ENCODE data around the gene PRELID3B.

PRELID3B gene

DNA sequence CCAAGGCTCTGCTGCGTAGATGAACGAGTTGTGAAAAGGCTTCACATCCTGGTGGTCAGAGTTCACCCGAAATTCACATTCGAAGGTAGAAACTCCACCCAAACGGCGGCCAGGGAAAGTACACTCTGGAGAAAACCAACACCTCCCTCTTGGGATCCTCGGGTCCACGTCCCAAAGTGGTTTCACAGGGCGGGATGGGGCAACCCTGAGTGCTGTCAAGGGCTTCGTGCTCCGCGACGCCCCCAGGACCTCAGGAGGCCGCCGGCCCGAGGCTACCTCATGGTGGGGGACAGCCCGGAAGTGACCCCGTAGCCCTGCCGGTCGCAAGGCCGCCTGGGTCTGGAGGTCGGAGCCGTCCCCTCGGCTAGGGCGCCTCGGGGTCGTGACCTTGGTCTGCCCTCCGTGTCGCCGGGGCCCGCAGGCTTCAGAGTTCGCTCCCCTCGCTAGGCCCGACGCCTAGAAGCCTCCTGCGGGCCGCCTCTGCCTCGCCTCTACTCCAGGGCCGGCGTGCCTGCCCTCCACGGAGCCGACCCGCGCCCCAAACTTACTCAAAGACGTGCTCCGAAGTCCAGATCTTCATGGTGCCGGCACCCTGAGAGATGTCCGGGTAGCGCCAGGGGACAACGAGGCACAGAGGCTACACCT lies at the start of gene PRELID3B:
TSS of gene PRELID3B (minus strand) at position 636 of the 645 bp plus-strand sequence. CDS start at position 580, 56 bp downstream.
- DNase-seq, result peak; percentile 42 to 44

DNA sequence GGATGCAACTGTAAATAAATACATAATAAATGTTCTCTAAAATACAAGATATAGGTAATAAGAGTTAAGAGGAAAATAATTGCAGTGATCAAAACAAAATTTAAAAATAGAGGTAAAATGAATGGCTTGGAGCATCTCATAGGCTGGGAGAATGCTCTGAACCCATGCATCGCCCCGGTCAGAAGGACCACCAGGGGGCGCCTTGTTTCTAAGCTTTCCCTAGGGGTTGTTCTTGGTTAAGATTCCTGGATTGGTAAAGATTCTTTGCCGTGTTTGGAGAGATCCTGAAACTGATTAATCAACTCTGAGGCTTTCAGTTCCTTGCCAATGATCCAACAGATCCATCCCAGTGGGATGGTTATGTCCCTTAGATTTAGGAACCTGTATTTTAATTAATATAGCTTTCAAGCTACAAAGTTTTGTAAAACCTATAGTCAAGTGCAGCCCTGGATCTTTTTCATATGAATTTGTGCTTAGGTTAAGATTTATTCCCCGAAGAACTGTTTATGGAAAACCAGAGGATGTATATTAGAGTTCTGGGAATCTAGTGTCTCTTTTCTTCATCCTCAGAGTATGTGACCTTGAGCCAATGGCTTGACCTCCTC lies 45.3 kb upstream of the PRELID3B start:
- peak in 1 of 2 experiments; percentile 69 for DNase-seq

DNA sequence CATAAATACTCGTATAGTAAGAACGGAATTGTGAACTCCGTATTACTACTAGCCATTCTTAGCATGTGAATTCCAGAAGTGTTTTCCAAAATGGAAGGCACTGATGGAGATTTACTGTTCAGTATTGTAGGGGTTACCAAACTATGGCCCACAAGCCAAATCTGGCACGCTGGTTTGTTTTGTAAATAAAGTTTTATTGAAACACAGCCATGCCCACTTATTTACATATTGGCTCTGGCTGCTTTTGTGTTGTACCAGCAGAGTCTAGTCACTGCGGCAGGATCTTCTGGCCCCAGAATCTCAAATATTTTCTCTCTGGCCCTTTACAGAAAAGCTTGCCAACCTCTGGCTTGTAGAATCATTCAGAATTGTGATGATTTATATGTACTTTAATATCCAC lies 44.3 kb upstream of the PRELID3B start:
- no peak for DNase-seq

DNA sequence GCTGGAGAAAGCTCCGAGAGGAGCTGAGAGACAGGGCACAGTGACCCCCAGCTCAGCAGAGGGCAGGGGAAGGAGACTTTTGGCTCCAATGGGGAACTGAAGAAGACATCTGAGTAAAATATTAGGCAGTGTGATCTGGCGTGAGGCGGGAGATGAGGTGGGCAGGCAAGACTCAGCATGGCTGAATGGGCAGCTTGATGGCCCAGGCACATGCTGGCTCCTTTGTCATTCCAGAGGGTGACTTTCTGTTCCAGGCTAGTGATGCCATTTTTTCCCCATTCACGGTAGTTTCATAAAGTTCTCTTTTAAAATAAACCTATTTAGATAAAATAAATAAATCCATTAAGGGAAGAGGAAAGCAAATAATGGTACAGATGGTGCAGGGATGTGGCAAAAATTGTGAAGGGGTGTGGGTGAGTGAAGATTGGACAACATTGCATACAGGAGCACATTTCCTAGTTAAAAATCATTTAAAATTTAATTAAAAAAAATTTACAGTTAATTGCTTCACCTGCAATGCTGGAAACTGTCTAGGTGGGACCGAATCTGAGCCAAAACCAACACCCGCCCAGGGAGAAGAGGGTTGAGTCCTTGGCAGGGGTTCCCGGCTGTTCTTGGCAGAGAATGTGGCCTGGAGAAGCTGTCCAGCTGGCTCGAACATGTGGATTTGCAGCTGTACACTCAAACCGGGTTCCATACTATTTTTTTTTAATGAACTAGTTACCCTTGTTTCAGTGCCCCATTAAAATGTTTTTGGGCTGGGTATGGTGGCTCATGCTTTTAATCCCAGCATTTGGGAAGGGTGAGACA lies 41.7 kb upstream of the PRELID3B start:
- DNase-seq, result no peak

DNA sequence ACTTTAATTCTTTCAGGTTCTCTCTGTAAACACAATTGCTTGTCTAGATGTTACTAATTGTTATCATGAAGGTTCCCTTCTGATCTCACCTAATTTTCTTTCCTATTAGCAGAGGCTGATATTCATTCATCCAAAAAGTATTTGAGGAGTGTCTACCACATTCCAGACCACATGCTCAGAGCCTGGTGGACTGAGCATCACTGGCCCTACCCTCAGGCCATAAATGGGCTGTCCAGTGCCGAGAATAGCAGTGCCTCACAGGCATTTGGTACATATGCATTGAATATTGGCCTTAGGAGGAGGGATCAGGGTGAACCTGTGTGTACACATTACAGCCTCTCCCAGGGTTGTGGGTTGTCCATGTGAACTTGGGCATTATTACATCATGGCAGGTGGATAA lies 40.4 kb upstream of the PRELID3B start:
- peak; percentile 16 to 40 for DNase-seq

DNA sequence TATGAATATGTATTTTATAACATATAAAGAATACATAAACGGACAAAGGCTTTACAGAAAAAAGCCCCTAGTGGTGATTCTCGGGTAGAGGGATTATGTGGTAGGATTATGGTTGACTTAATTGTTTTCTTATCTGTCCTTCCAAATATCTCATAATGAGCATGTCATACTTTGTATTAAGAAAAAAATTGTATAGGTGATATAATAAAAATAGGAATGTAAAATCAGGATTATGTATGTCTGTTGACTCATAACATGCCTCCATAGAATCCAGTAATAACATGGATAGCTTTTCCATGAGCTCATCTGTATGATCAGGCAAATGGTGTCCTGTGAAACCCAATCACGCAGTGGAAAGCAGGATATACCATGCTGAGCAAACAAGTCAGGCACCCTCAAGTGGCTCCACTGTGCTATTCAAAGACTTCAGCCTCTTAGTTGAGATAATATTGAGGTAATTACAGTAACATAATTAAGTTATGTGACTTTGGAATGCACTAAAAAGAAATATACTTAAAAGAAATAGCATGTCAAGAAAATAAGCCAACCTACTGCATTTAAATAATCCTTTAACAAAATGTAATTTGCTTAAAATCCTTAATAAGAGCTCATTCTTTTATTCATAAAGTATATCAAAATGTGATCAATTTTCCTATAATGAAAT lies 39.6 kb upstream of the PRELID3B start:
- peak; percentile 18 to 69 for DNase-seq

DNA sequence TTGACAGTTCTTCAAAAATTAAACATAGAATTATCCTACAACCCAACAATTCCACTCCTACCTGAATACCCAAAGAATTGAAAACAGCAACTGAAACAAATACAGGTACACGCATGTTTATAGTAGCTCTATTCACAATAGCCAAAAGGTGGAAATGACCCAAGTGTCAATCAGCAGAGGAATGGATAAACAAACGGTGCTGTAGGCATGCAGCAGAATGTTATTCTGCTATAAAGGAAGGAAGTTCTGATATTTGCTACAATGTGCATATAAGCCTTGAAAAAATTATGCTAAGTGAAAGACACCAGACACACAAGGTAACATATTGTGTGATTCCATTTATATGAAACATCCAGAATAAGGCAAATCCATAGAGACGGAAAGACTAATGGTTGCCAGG lies 38.5 kb upstream of the PRELID3B start:
- DNase-seq, result no peak

DNA sequence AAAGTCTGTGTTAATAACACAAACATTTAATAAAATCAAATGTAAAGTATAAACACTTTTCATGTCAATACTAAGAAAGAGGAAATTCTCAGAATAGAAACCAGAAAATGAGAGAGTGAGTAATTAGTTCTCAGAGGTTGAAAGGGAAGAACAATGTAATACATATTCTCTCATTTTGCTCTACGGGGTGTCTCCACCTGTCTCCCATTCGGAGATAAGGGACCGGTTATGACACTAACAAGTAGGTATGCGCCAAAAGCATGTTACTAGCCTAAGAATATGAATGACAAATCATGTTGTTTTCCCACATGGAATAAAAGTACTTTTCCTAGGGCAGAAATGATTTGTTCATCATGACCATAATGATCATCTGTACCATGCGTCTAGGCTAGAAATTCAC lies 35.6 kb upstream of the PRELID3B start:
- no peak for DNase-seq

DNA sequence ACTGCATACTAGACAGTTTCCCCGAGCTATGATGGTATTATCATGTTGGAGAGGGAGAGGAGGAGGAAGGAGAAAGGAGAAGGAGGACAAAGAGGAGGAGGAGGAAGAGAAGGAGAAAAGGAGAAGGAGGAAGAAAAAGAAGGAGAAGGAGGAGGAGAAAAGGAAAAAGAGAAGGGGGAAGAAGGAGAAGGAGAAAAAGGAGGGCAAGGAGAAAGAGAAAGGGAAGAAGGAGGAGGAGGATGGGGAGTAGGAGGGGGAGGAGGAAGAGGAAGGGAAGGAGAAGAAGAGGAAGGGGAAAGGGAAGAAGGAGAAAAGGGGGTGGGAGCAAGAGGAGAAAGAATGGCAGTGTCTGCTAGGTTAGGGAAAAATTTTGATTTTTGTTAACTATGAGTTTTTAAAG lies 35.1 kb upstream of the PRELID3B start:
- DNase-seq, result no peak

DNA sequence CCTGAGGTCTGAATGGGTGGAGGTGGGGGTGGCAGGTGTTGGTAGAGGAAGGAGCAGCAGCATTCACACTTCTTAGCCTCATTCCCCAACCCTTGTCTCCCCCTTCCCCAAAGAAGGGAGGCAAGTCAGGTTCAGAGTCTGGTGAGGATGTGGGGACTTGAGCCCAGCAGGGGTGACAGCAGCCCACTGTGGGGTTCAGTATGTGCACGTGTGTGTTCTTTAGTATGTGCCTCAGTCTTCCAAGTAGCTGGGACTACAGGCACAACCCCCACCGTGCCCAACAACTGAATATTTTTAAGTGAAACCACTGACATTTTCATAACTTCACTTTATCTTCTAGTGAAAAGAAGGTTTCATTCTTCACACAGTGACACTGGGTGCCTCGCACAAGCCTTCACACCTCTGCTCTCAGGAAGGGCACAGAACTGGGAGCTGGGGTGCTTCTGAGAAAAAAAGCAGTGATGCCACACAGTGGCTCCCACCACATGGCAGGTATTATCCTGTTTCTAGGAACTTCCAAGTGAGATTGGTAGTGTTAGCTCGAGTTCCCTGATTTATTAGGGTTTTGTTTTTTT lies 33.4 kb upstream of the PRELID3B start:
- no peak for DNase-seq

DNA sequence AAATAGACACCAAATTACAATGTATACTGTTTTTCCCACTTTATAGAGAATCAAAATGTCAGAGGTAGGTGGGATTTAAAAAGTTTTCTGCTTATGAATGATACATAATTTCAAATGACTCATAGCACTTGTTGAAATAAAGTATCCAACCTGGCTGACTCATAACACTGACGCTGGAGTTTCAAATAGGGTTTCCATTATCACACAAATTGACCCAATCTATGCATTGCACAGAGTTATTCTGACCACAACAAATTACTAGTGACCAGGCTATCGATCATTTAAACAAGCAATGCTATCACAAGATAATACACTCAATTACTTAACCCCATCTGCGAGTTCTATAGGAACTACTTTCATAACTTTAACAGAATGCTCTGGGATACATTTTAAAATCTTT lies 31.9 kb upstream of the PRELID3B start:
- DNase-seq, result no peak

DNA sequence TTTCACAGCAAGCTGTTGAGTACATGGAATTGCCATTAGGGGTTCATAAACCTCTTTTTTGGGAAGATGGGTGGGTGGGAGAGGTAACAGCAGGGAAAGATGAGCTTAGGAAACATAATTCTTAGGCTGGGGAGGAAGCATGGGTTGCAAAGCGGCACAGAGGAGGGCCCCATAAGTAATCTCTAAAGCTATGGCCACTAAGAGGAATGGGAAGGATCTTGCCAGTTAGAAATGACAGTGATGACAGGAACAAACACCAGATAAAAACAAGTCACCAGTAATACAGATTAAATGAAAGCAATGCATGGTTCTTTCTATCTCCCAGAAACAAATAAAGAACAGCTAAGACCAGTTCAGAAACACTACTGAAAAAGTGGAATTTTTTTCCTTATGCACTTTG lies 31.0 kb upstream of the PRELID3B start:
- DNase-seq, result no peak

DNA sequence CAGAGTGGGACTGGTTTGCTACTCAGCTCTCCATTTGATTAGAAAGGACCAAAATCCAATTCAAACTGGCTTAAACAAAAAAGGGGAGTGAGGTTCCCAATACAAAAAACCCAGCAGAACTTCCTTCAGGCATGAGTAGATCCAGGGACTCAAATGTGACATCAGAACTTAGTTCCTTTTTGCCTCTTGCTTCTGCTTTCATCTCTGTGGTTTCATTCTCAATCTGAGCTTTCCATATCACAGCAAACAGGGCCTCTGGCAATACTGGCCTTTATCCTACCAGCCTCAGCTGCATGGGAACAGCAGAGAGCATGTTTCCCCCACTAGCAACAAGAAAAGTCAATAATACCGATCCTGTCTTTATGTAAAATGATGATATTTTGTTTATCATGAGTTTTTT lies 28.6 kb upstream of the PRELID3B start:
- no peak for DNase-seq

DNA sequence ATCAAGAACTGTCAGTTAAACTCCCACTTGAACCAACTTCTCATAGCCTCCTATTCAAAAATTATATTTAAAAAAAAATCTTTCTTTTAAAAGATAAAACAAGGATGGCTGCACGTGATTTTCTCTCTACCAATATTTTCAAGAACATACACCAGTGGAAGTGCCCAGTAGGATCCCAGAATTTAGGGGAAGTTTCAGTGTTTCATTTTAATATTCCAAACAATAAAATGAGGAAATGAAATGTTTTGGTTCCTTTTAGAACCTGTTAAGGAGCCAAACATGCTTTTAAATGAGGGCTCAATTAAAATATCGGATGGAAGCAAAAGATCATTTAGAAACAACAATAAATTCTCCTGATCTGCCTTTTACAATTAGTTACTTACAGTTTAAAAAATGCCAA lies 26.4 kb upstream of the PRELID3B start:
- no peak for DNase-seq

DNA sequence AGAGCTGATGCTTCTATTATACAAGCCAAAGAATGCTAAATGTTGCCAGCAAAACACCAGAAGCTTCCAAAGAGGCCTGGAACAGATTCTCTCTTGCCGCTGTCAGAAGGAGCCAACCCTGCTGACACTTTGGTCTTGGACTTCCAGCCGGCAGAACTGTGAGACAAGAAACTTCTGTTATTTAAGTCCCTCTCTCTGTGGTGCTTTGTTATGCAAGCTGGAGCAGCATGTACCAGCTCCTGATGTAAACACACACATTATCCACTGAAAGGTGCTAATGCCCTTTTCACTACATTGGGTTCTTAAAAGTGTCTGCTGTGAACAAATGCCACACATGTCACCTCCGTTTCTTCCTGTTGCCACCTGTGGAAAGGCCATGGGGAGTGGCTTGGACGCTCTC lies 25.9 kb upstream of the PRELID3B start:
- no peak for DNase-seq

DNA sequence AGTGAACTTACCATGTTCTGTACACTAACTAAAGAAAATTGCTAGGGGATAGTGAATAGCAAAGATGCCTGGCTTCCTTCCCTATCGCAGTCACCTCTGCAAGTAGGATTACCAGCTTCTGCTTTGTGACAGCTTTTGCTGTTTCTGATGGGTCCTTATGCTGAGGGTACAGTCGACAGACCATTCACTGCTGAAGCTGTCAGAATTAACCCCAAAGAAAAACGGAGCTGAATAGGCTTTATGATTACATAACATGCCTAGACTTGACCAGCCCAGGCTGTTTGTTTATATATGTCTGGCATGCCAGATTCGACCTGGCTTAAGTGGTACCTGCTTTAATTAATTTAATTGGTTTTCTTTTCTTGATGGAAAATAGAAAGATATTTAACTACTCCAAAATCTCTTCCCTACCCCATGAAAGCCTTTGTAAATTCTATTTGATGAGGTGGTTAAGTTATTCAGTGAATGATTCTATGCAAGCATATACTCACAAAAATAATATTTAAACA lies 21.7 kb upstream of the PRELID3B start:
- DNase-seq, result no peak

DNA sequence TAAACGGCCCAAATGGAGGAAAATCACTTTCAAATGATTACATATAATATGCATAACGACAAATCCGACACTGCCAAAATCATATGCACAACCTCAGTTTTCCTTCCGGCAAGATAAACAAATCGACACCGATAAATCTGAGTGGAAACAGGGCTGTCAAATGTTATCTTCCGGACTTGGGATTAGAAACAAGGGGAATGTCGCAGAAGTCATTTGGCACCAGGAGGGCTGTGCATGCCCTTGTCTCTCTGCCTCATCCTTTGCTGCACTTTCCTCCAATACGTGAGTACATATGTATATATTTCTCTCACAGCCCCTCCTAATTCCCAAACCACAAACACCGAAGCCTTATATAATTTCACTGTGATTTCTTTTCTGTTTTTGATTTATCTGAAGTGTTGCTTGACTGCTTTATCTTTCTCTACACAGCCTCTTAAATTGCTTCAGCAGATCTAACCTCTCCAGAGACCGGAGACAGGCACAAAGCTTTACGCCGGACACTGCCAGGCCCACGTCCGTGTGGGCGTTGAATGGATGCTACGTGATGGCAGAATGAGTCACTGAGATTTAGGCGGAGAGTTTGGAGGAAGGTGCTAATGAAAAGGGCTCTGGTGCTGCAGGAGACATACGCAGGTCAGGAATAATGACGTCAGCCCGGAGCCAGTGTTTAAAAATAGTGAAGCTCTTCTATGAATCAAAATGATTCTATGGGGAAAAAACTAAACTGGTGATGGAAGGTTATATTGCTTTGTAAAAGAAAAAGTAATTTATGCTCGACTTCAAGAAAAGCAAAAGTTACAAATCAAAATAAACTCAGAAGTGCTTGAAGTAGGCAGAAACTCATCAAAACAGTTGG lies 21.0 kb upstream of the PRELID3B start:
- DNase-seq, result no peak

DNA sequence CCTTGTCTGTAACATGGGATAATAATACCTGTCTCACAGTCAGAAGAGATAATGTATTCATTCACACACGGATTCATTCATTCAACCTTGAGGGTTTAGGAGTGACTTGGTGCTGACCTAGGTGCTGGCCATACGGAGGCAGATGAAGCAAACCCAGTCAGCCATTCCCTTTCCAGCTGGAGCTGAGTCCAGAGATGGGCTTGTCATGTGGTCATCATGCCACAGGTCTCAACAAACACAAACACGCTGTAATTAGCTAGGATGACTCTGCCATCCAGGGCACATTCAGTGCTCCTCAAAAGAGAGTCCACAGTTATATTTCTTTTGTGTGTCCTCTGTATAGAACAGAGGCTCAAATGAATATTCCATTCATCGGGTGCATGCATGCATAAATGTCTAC lies 19.5 kb upstream of the PRELID3B start:
- no peak for DNase-seq

DNA sequence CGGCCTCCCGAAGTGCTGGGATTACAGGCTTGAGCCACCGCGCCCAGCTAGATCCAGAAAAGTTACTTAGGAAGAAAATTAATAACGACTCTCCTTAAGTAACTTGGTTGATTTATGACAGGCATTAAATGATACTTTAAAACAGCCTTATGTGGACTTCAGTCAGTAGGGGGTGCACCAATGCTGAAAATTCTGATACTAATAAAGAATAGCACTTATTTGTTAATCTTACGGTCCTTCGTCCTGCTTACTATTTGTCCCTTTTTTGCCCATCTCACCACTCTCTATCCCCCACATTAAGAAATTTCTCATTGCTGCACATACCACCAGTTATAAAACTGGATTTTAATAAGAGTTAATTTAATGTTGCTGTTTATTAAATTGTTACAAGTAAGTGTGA lies 12.7 kb upstream of the PRELID3B start:
- peak in 1 of 2 experiments; percentile 13 for DNase-seq

DNA sequence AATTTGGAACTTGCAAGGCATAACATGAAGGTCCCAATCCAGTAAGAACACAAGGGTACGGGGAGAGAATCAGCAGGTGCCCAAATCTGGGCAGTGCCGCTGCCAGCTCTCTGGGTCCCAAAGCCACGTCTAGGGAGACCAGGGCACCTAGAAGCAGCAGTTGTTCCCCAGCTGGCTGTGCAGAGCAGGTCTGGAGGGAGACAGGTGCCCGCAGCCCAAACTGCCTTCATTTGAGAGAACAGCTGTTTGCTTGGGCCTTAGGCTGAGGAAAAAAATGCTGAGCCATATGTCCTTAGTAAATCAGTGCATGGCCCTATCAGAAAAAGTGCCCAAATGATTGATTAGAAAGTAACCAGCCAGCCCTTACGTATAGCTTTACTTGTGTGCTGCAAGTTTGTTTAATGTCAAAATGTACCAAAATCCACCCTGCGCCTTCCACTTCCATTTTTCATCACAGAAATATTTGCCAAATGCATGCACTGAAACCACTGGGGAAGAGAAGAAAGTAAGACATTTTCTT lies 9.1 kb upstream of the PRELID3B start:
- no peak for DNase-seq

DNA sequence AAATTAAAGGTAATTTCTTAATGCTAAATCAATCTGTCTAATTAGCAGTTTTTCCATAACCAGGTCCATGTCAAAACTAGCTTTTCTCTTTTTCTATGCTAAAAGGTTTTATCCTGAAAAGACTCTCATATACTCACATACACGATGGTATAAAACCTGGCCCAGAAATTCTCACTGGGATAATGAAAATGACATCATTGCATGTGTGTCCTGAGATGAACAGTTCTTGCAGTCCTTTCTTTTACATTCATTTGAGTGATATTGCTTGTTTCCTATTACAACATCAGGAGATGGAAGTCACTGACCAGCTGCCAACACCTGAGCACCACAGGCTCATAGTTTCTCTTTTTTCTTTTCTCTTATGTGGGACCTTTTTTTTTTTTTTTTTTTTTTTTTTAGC lies 7.9 kb upstream of the PRELID3B start:
- no peak for DNase-seq

DNA sequence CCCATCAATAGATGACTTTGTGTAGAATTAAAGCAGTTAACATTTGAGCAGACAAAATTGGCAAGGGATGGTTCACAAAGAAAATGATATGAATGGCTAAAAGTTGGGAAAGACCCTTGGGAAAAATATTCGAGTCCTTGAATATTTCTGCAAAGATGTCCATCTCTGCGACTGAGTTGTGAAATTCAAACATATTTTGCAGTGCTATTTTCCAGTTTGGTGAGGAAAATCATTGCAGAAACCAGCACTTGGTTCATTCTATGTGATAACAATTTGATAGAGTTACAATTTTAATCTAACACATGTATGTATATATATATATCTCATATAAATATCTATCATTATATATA lies 6.1 kb upstream of the PRELID3B start:
- DNase-seq, result no peak

Measured in SW 1271 (cell line).